NCI-H187 (cell line): ENCODE measurements around the gene CTSC.
"Not testable (repeated sequence)": the region's sequence is repeated elsewhere in the genome, so short reads cannot be mapped to it uniquely, and the experiment has no call there.

Experiments used
- DNase-seq, 2 experiments: peaks; one replicate each; lab custom pipeline; 2025; lab: John Stamatoyannopoulos, UW

CTSC gene

GRCh38 chr11:88352139-88352538, 14.6 kb upstream of the CTSC start:
- DNase-seq: no peak

GRCh38 chr11:88348870-88349269, 11.3 kb upstream of the CTSC start:
- DNase-seq: no peak

- DNase-seq: no peak
Measured at GRCh38 chr11:88345949-88346348, 8.4 kb upstream of the CTSC start.

DNA sequence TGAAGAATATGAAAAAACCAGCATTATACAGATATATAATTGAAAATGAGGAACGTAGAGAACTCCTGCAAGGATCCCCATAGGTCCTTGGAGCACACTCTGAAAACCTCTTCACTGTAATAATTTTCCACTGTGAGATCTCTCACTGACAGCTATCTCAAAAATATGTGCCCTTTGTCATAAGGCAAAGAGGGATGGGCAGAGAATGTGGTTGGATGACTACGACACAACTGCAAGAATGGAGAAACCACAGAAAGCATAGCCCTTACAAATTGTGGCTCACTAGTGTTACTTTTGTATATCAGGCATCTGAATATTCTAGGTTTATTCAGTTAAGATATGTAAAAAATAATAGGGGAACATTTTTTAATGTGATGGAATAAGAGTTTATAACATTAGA, 7.9 kb upstream of the CTSC start:
- DNase-seq: no peak

DNA sequence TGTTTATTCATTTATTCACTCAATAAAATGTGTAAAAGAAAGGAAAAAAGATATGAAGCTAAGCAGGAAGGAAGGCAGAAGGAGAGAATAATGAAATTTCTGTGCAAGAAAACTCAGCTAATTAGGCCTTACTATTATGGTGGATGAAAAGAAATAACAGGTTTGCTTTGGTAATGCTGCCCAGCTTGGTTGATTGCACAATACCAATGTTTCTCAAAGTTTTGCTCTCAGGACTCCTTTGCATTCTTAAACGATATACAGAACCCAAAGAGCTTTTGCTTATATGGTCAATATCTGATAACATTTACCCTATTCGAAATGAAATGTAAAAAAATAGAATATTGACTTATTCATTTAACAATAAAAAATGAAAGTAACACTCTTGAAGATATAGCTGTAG, 7.3 kb upstream of the CTSC start:
- no peak for DNase-seq

GRCh38 chr11:88341522-88342251, 4.2 kb upstream of the CTSC start:
- DNase-seq: no peak

DNA sequence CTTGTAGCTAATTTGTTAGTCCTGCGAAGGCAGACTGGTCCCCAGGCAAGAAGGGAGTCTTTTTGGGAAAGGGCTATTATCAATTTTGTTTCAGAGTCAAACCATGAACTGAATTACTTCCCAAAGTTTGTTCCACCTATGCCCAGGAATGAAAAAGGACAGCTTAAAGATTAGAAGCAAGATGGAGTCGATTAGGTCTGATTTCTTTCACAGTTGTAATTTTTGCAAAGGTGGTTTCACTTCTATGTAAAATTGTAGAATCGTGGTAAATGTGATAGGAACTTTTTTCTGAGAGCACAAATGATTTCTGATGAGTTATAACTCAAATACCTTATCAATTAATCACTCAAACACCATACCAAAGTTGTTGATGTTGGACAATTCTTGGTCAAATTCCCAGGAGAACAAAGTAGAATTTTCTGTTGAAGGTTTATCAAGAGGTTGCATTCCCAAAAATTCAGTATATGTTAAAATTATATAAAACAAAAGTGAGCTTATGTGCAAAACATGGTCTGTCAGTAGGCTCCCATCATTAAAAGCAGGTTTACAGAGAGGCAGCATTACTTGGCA, 2.9 kb upstream of the CTSC start:
- DNase-seq: no peak

DNA sequence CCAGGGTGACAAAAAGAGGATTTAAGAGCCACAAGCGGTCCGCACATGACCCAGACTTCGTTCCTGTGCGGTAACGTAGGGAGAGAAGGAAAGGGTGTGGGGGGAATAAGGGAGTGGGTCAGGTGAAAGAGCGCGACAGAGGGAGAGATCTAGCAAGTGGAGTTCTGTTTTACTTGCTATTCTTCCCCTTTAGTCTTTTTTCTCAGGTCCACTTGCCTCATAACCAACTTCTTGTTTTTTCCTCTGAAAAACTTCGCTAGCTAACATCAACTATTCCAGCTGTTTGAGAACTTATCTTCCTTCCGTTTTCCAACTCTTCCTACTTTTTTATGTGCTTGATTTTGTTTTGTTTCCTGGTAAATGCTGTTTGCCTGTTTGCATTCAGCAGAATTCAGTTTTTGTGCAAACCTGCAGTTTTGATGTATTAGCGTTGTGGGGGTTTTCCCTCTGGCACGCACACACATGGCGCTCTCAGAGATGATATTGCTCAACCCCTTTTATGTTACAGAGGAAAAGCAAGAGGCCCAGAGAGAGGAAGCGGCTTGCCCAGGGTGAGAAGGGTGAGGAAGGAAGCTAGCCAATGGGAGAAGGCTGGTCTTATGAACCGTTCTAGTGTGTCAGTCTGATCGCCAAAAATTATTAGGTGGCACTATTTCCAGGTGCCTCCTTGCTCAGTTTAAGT, 592 bp upstream of the CTSC start:
- DNase-seq: no peak

GRCh38 chr11:88335284-88335683, 2.3 kb downstream of the CTSC start:
- no peak for DNase-seq

DNA sequence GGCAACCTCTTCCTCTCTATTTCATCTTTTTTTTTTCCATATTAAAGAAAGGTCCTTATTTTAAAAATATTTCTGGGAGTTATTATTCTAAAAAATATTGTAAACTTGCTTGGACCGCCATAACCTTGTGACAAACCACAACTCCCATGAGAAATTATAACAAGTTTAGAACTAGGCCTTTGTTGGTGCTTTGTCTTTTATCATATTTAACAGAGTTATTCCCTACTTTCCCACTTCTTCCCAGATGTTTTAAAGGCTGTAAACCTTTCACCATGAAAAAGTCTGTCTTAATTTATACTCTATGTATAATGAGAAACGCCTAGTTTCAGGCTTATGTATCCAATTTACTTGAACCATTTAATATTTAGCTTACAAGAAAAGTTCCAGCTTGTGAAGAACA, 3.7 kb downstream of the CTSC start:
- no peak for DNase-seq

- DNase-seq: no peak
Measured at GRCh38 chr11:88332851-88333250, 4.7 kb downstream of the CTSC start.

- no peak for DNase-seq
Measured at GRCh38 chr11:88330826-88331428, 6.6 kb downstream of the CTSC start.

- no peak for DNase-seq
Measured at GRCh38 chr11:88329563-88330250, 7.8 kb downstream of the CTSC start.

- no peak for DNase-seq
Measured at GRCh38 chr11:88327462-88328143, 9.9 kb downstream of the CTSC start.

DNA sequence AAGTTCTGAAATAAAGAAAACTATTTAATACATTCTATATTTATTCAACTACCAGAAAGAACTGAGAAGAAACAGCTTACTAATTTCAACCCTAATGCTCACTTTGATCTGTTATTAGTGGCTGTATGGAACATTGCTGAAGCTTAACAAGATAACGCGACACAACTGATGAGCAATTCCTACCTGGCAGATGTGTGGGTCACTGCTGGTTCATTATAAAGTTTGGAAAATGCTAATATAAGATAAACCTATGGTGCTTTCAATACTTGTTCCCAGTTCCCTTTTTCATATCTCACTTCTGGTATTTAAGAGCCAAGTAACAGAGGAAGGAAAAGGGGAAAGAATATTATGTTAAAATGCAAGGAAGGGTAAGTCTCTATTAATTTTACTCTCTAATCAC, 10.5 kb downstream of the CTSC start:
- DNase-seq: no peak

DNA sequence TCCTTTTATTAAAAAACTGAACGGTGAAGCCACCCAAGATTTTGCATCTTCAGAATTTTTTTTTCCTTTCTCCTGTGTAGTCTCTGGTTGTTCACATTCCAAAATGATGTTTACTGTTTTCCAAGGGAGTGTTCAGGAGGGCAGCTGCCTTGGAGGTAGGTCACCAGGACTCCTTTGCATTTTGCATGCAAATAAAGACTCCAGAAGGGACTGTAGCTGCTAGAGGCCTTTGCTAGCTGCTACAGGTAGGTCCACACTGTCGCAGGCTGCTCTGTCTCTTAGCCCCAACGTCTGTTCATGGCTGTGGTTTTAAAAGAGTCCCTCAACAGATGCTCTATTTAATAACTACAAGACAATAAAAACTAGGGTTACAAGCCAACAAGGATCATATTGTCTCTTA, 11.4 kb downstream of the CTSC start:
- no peak for DNase-seq

DNA sequence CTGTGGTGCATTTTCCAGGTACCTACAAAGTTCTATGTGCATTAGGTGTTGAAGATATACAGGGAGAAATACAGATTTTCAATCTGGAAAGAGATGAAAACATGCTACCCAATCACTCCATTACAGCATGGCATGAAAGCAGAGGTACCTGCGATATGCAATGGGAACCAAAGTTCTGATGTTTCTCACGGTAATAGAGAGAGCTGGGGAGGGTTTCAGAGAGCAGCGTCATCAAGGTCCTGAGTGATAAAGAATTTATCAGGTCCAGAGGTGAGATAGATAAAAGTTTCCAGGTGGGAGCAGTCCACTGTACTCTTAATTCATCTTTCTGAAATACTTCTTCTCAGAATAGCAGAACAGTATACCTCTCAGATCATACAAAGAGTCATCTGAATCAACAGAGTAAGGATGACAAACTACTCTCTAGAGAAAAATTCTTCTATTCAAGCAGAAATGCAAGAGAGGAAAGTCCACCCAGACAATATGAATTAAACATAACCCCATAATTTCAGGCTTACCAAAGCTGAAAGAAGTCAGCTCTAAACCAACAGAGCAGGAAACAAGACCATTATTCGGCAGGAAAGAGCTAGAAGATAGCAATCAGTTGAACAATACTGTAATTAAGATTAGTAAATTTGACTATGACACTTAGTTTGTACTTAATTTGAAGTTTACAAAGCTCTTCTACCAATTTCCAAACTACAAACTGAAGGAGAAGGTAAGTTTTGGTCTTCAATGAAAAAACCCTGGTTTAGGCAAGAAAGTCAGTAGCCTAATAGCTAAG, 12.8 kb downstream of the CTSC start:
- DNase-seq: no peak

DNA sequence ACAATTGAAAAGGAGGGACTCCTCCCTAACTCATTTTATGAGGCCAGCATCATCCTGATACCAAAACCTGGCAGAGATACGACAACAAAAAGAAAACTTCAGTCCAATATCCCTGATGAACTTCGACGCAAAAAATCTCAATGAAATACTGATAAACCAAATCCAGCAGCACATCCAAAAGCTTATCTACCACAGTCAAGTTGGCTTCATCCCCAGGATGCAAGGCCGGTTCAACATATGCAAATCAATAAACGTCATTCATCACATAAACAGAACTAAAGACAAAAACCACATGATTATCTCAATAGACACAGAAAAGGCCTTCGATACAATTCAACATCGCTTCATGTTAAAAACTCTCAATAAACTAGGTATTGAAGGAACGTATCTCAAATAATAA, 14.7 kb downstream of the CTSC start:
- DNase-seq: not testable (repeated sequence)

DNA sequence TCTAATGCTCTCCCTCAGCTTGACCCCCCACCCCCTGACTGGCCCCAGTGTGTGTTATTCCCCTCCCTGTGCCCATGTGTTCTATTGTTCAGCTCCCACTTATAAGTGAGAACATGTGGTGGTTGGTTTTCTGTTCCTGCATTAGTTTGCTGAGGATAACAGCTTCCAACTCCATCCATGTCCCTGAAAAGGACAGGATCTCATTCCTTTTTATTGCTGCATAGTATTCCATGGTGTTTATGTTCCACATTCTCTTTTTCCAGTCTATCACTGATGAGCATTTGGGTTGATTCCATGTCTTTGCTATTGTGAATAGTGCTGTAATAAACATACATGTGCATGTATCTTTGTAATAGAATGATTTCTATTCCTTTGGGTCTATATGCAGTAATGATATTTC, 16.1 kb downstream of the CTSC start:
- DNase-seq: not testable (repeated sequence)

DNA sequence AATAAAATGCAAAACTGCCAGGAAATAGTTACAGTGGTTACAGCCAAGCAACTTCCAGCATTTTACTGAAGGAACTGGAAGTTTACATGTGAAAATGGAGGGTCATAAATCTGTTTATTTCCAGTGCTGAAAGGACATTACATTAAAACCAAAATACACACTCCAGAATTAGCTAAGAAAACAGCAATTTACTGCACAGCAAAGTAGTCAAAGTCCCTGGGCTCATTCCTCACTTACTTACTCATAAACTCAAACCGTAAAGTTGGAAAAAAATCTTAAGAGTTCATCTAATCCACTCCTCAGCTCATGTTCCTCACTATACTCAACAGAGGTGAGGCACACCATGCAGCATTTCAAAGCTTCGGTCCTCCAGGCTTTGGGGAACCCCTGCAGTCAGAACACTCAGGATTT, 17.4 kb downstream of the CTSC start:
- DNase-seq: no peak

- DNase-seq: no peak
Measured at GRCh38 chr11:88318017-88318416, 19.5 kb downstream of the CTSC start.
